Endothelial cell of umbilical vein (primary cell): ENCODE results near the gene TXNRD3. TPM values are rescaled to one million over a fixed set of nuclear protein-coding genes. Genes with fewer than 3 reads are reported as not detected.

ENCODE experiments used
- BruUV-seq: library from RNA; stranded (reverse); fragments of 400-500 nt; replicated peaks from 2 replicates; lab custom pipeline; 2021; lab: Mats Ljungman, UMichigan
- CTCF ChIA-PET: fragments of 300-600, 350-600 bp; sonication (Branson Sonifier 250); formaldehyde crosslinking; loops from one replicate; lab custom pipeline; 2021; ENCODE audit warnings: antibody characterized with exemption, inconsistent platforms; lab: Charles Lee
- POLR2A ChIA-PET: fragments of 300-600, 350-600 bp; sonication (Branson Sonifier 250); formaldehyde crosslinking; loops from one replicate; lab custom pipeline; 2021; ENCODE audit warnings: antibody characterized with exemption, inconsistent platforms; lab: Charles Lee
- DNase-seq: peaks from one replicate; pipeline ENCODE4 v3.0.0-alpha.2; 2011; ENCODE audit warnings: low read depth, low spot score
- FAIRE-seq: peaks from 2 replicates; lab custom pipeline; 2011; peaks lifted over from hg19 to GRCh38; lab: Jason Lieb, UNC
- H2AFZ ChIP-seq: 2 replicates; pipeline ENCODE4 v1.6.0; 2012; ENCODE audit warnings: low read depth, low read length, control low read depth, inconsistent platforms
- H3K27ac ChIP-seq: 2 replicates; pipeline ENCODE4 v1.5.1; 2011; ENCODE audit warnings: low read depth, mild to moderate bottlenecking, control low read depth, low read length, moderate library complexity; ENCODE audit not compliant: insufficient read depth
- H3K27me3 ChIP-seq, 2 experiments: 2 replicates each; pipeline versions ENCODE4 v1.6.0 to v1.6.1; 2011; ENCODE audit warnings: low read length in 2 of 2, mixed read lengths in 1 of 2; ENCODE audit not compliant: control insufficient read depth in 2 of 2, insufficient read depth in 2 of 2
- H3K36me3 ChIP-seq, 2 experiments: 2 replicates in 1 of 2; 3 replicates in 1 of 2; pipeline ENCODE4 v1.5.1; 2011; ENCODE audit warnings: low read length in 2 of 2, mild to moderate bottlenecking in 1 of 2, moderate library complexity in 1 of 2; ENCODE audit not compliant: control insufficient read depth in 2 of 2, insufficient read depth in 2 of 2; ENCODE audit errors: extremely low read depth in 1 of 2
- H3K4me1 ChIP-seq: 3 replicates; pipeline ENCODE4 v1.5.1; 2011; ENCODE audit warnings: mild to moderate bottlenecking, low read length; ENCODE audit not compliant: control insufficient read depth, insufficient read depth; ENCODE audit errors: extremely low read depth
- H3K4me2 ChIP-seq: 2 replicates; pipeline ENCODE4 v1.6.1; 2011; ENCODE audit warnings: low read length, control low read depth, mixed read lengths; ENCODE audit not compliant: insufficient read depth
- H3K4me3 ChIP-seq, 3 experiments: fragments of 200-600 bp in 1 of 3; sonication (generic), shearing (Covaris generic) in 1 of 3; replicated peaks in 1 of 3; 2 replicates each; pipeline ENCODE4 v1.5.1; 2011 to 2016; ENCODE audit warnings: control low read depth in 3 of 3, low read length in 3 of 3, mild to moderate bottlenecking in 2 of 3, inconsistent platforms in 1 of 3, low read depth in 1 of 3, moderate library complexity in 1 of 3; ENCODE audit not compliant: insufficient read depth in 1 of 3
- H3K79me2 ChIP-seq: 2 replicates; pipeline ENCODE4 v1.6.0; 2012; ENCODE audit warnings: low read length, inconsistent platforms; ENCODE audit not compliant: control insufficient read depth, insufficient read depth
- H3K9ac ChIP-seq: replicated peaks from 2 replicates; pipeline ENCODE3; 2011; ENCODE audit warnings: low read length, control low read depth; ENCODE audit not compliant: insufficient read depth; ENCODE audit errors: extremely low read depth
- H3K9me1 ChIP-seq: replicated peaks from 3 replicates; pipeline ENCODE4 v1.6.0; 2011; ENCODE audit warnings: mild to moderate bottlenecking, low read length; ENCODE audit not compliant: control insufficient read depth, insufficient read depth; ENCODE audit errors: extremely low read depth
- H3K9me3 ChIP-seq: replicated peaks from 2 replicates; pipeline ENCODE4 v1.5.1; 2012; ENCODE audit warnings: low read length, inconsistent platforms; ENCODE audit not compliant: control insufficient read depth, insufficient read depth
- H4K20me1 ChIP-seq: replicated peaks from 2 replicates; pipeline ENCODE3; 2011; ENCODE audit warnings: mild to moderate bottlenecking, low read length; ENCODE audit not compliant: control insufficient read depth, insufficient read depth; ENCODE audit errors: extremely low read depth
- CTCF ChIP-seq, 2 donors: IDR thresholded peaks; 1 replicate in 1 of 2; 2 replicates in 1 of 2; pipeline ENCODE4 v1.5.1; 2011; ENCODE audit warnings: low read length in 2 of 2, mild to moderate bottlenecking in 2 of 2, moderate library complexity in 2 of 2, control low read depth in 1 of 2, inconsistent platforms in 1 of 2, low read depth in 1 of 2; ENCODE audit not compliant: insufficient read depth in 1 of 2; ENCODE audit errors: extremely low read depth in 1 of 2
- EZH2 ChIP-seq: IDR thresholded peaks from 2 replicates; pipeline ENCODE4 v1.6.1; 2012; ENCODE audit warnings: borderline replicate concordance, low read depth, mild to moderate bottlenecking, moderate library complexity, low read length, inconsistent platforms; ENCODE audit not compliant: severe bottlenecking
- FOS ChIP-seq: IDR thresholded peaks from 2 replicates; pipeline ENCODE4 v1.6.1; 2011; ENCODE audit warnings: mild to moderate bottlenecking, low read length, moderate library complexity, borderline replicate concordance; ENCODE audit not compliant: insufficient read depth
- GATA2 ChIP-seq: IDR thresholded peaks from 2 replicates; pipeline ENCODE4 v1.7.0; 2011; ENCODE audit warnings: low read depth, mild to moderate bottlenecking, moderate library complexity, mixed read lengths, low read length; ENCODE audit not compliant: insufficient read length, insufficient read depth
- JUN ChIP-seq: IDR thresholded peaks from 2 replicates; pipeline ENCODE4 v1.6.1; 2011; ENCODE audit warnings: borderline replicate concordance, low read depth; ENCODE audit not compliant: insufficient read length, insufficient read depth
- MAX ChIP-seq: IDR thresholded peaks from 2 replicates; pipeline ENCODE4 v1.6.1; 2011; ENCODE audit not compliant: insufficient read depth, insufficient read length
- MYC ChIP-seq: IDR thresholded peaks from one replicate; pipeline ENCODE4 v1.6.1; 2011; ENCODE audit warnings: mild to moderate bottlenecking, low read depth, low read length
- POLR2A ChIP-seq: IDR thresholded peaks from 2 replicates; pipeline ENCODE4 v1.6.1; 2012; ENCODE audit warnings: low read depth, mild to moderate bottlenecking, control low read depth, low read length
- POLR2AphosphoS5 ChIP-seq: IDR thresholded peaks from 2 replicates; pipeline ENCODE4 v1.6.1; 2012; ENCODE audit warnings: low read depth, mild to moderate bottlenecking, control low read depth, low read length, moderate library complexity; ENCODE audit not compliant: insufficient read depth
- dilution Hi-C: fragments of 300-500 bp; cut with MboI; formaldehyde crosslinking; loops from one replicate; pipeline ENCODE4 v1.15.0; 2019; ENCODE audit warnings: low sequenced_read_pairs; ENCODE audit not compliant: extremely low pct_ligation_motif_present
- intact Hi-C: fragments of 100-400 bp; cut with micrococcal nuclease; formaldehyde crosslinking; loops from one replicate; pipeline ENCODE4 v1.10.0; 2022
- polyA plus RNA-seq, 4 experiments: library from polyadenylated mRNA; depleted of rRNA in 3 of 4; stranded (reverse) in 3 of 4; unstranded in 1 of 4; fragments of >200 nt; gene quantifications; 2 replicates each; pipeline versions ENCODE4 v1.2.1 to v1.2.3, GENCODE V29; 2011 to 2012; ENCODE audit warnings: missing spikeins in 1 of 4
- total RNA-seq: library from RNA; stranded (reverse); gene quantifications from 2 replicates; pipeline ENCODE4 v1.2.3, GENCODE V29; 2021

Gene TXNRD3
- total and polyA plus RNA-seq, 2 donors (not counting 3 experiments of a cell fraction or from before 2014, with no cell fraction given) = 2.6 to 7.1 TPM

GRCh38 chr3:126668450-126669401, 13.8 kb upstream of the TXNRD3 start:
- Histone ChIP-seq H3K4me2 (no peak overlapping the region), H3K27me3 (peaks cover 4 to 7% of the 10 kb centered on the region in 2 experiments), H2AFZ (no peak overlapping the region), H3K36me3 (no peaks in the 10 kb centered on the region), H4K20me1 (no peaks in the 10 kb centered on the region), H3K9me1 (no peaks in the 10 kb centered on the region), H3K9ac (no peak overlapping the region), H3K9me3 (no peaks in the 10 kb centered on the region), H3K79me2 (no peaks in the 10 kb centered on the region), H3K4me1 (no peaks in the 10 kb centered on the region), H3K27ac (no peak overlapping the region), H3K4me3 (no peak overlapping the region)
- CTCF ChIA-PET = interaction anchor here (1.1 kb wide), 1 partner anchor 787 kb away, joined by 3 read pairs; no protein-coding TSS in a partner anchor
- intact Hi-C loops = no loop called here
- BruUV-seq = no TSS peak
- POLR2A ChIA-PET = no interaction called here
- DNase-seq = no peak
- dilution Hi-C loops = no loop called here
- FAIRE-seq = no peak
- TF ChIP-seq MAX = no peak
- no peak for TF ChIP-seq EZH2
- TF ChIP-seq MYC = no peak
- no peak for TF ChIP-seq JUN
- no peak for TF ChIP-seq POLR2AphosphoS5
- no peak for TF ChIP-seq FOS
- TF ChIP-seq POLR2A = no peak
- TF ChIP-seq GATA2 = no peak
- TF ChIP-seq CTCF (IDR thresholded peaks at IDR 0.05; ENCODE audit: extremely low read depth in 1 of 2, insufficient read depth in 1 of 2, low read depth in 1 of 2, low read length in 2 of 2) = no peak
